Measurements from ENCODE around the gene BRD4.

BRD4 gene

GRCh38 chr19:15265214-15265849 lies 67.0 kb downstream of the BRD4 start:
- no peak for DNase-seq (ENCODE audit: low read depth)

- DNase-seq (ENCODE audit: low read depth), result no peak
Observed at GRCh38 chr19:15264933-15265206, 67.5 kb downstream of the BRD4 start.

GRCh38 chr19:15264061-15264932 lies 68.0 kb downstream of the BRD4 start:
- DNase-seq (ENCODE audit: low read depth), result peak; percentile 54

DNA sequence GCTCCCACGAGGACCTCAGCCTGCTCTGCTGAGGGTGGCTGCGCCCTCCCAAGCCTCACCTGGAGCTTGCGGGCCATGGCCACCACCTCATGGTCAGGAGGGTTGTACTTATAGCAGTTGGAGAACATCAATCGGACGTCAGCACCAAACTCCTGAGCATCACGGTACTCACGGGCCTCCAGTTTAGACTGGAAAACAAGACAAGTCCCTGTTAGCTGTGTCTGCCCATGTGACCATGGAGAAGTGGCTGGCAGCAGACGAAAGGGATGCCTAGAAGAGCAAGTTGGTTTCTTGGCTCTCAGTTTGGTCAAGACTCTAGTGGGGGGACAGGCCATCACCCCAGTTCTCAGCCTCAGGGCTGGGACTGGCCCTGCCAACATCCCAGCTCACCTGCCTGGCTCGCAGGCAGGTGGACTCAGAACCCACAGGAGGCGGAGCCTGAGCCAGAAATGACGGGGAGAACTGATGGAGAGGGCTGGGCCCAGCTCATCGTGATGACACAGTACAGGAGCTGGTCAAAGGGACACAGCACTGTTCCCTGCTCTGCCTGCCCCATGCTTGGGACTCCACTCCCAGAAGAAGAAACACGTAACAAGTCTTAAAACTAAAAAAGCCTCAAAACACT lies 68.9 kb downstream of the BRD4 start:
- no peak for DNase-seq (ENCODE audit: low read depth)

- DNase-seq (ENCODE audit: low read depth), result no peak
Observed at GRCh38 chr19:15262011-15262410, 70.3 kb downstream of the BRD4 start.

- DNase-seq (ENCODE audit: low read depth), result no peak
Observed at GRCh38 chr19:15260939-15261338, 71.4 kb downstream of the BRD4 start.

DNA sequence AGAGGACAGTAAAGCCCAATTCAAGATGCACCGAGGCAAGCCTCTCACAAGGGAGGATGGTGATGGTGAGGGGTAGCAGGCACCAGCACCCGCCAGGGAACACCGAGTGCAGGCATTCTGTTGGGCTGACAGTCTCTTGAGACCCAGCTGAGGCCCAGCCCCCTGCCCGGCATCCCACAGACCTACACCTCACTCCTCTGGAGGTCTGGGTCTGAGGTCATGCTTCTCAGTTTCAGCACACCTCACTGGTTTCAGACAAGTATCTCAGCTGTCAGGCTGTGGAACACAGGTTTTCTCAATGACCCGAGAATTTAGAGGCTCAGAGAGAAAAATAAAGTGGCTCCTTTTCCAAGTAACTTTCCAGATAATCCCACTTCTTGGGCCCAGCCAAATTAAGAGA lies 72.4 kb downstream of the BRD4 start:
- no peak for DNase-seq (ENCODE audit: low read depth)

DNA sequence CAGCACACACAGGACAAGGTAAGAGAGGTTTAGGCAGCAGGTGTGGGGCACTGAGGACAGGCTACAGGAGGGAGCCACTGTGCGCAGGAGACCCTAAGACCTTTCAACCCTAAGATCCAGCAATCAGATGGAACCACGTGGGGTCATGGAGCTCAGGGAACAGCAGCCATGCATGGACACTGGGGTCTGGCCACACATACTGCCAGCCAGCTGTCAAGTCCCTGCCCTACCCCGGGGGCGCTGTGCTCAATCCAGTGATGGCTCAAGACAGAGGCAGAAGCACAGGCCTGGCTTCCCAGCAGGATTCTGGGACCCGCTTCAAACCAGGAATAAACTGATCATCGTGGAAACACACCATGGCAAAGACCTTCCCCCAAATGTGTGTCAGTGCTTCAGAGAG lies 74.6 kb downstream of the BRD4 start:
- no peak for DNase-seq (ENCODE audit: low read depth)

GRCh38 chr19:15256708-15257331 lies 75.5 kb downstream of the BRD4 start:
- no peak for DNase-seq (ENCODE audit: low read depth)

- DNase-seq (ENCODE audit: low read depth), result no peak
Observed at GRCh38 chr19:15255359-15255990, 76.9 kb downstream of the BRD4 start.

GRCh38 chr19:15254547-15254946 lies 77.8 kb downstream of the BRD4 start:
- no peak for DNase-seq (ENCODE audit: low read depth)

DNA sequence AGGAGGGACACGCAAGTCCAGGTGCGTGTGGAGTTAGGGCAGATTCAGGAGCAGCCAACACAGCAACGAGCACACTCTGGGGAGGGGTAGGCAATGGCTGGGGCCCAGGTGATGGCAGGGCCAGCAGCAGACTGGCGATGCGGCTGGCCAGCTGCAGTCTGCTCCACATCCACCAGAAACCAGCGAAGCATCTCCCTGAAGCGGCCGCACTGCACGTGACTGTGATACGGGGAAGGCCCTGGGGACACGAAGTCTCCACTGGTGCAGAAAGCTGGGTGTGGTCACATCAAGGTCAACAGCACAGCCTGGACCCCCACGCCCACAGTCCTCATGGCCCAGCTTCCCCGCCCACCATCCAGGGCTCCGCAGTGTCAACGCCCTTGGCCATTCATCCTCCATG lies 78.8 kb downstream of the BRD4 start:
- DNase-seq (ENCODE audit: low read depth), result no peak

- no peak for DNase-seq (ENCODE audit: low read depth)
Observed at GRCh38 chr19:15253061-15253460, 79.3 kb downstream of the BRD4 start.

- no peak for DNase-seq (ENCODE audit: low read depth)
Observed at GRCh38 chr19:15252398-15253018, 79.8 kb downstream of the BRD4 start.

- no peak for DNase-seq (ENCODE audit: low read depth)
Observed at GRCh38 chr19:15251749-15252397, 80.5 kb downstream of the BRD4 start.

GRCh38 chr19:15251010-15251748 lies 81.2 kb downstream of the BRD4 start:
- DNase-seq (ENCODE audit: low read depth), result no peak

DNA sequence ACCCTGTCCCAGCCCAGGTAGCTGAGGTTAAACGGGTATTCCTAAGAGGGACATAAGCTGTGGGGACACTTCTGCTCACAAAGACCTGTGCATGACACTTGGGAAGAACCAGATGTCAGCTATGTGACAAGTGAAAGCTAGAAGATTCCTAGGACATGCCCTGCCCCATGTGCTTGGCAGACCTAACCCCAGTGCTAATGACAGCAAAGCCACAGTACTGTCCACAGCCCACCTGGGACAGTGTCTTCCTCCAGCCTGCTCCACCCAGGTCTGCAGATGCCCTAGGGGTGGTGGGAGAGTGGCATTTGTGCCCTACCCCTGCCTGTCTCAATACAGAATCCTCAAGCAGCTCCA lies 81.7 kb downstream of the BRD4 start:
- no peak for DNase-seq (ENCODE audit: low read depth)

DNA sequence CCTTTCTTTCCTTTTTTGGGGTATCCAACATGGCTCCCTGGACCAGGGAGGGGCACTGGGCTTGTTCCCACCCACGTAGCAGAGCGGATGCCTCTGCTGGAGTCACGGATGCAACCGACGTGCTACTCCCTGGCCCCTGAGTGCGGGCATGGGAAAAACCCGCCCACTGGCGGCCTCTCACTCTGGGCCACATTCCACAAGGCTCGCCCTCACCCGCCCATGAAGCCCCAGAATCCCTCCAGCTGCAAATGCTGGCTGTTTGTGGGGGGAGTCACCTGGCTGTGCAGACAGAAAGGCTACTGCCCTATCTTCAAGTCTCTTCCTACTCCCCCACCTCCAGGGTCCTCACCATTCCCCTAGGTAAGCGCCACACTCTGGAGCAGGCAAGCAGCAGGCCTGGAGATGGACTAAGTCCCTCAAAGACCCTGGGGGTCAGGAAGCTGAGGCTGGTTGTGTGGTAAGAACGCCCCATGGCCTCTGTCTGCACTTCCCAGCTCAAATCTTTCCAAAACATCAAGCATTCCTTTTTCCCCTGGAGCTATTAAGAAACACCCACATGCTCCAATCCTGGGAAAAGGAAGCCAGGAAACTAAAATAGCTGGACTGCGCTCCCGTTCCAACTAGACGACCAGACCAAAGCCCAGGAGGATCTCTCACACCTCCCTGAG lies 82.2 kb downstream of the BRD4 start:
- DNase-seq (ENCODE audit: low read depth), result no peak

DNA sequence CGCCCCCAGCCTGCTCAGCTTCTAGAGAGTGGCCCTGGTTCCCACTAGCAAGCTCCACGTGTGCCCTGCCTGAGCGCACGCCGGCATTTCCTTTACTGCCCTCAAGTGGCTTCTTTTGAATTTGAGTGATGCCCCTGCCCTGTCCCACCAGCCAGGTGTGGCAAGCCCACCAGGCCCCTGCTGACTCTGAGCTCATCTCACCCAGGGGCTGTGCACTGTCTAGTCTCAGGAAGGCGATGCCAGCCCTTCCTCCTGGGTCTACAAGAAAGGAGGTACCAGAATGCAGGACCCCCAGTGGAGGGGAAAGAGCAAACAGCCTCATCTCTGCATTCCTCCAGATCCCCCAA lies 82.8 kb downstream of the BRD4 start:
- no peak for DNase-seq (ENCODE audit: low read depth)

Data from stimulated activated CD8-positive, alpha-beta memory T cell treated with anti-CD3 and anti-CD28 coated beads, Interleukin-4, amount 100 ng/mL, for 24 hours (primary cell).